GM19455 (cell line): ENCODE data around the gene HEATR1.

Experiments used
- ATAC-seq: cut with Tn5 transposase; IDR thresholded peaks from one replicate; pipeline ENCODE4 v1.9.1; 2021; ENCODE audit not compliant: unreplicated experiment

Gene HEATR1

DNA sequence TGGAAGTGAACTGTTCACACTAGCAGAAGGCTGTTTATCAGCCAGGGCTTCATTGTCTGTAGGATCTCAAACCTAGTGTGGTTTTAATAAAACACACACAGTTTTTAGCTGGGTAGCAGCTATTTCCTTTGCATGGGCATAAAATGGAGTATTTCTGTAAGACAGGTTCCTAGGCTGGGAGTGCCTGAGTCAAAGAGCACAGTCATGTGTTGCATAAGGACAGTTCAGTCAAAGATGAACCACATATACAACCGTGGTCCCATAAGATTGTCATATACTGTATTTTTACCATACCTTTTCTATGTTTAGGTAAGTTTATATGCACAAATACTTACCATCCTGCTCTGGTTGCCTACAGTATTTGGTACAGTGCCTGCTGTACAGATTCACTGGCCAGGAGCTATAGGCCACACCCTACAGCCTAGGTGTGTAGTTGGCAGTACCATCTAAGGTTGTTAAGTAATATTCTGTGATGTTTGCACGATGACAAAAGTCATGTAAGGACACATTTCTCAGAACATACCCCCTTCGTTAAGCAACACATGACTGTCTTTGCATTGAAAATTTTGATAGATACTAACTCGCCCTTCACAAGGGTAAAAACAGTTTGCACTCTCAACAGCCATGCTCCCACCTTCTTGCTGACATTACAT, 63.4 kb downstream of the HEATR1 start:
- ATAC-seq = no peak

DNA sequence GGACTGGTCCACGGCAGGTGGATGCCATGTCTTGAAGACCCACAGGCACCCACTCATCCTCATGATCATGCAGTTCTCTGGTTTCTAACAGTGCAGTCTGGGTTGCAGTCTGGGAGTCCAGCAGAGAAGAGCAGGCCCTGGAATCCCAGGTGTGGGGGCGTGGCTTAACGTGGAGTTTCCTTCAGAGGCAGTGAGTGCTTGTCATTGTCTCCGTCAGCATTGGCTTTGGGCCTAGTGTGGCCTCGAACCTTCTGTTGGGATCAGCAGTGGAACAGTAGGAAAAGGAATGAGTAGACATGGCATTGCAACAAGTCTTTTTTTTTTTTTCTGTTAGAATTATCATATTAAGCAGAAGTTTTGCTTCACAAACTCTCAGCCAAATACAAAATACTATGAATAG, 67.8 kb downstream of the HEATR1 start:
- ATAC-seq = no peak

DNA sequence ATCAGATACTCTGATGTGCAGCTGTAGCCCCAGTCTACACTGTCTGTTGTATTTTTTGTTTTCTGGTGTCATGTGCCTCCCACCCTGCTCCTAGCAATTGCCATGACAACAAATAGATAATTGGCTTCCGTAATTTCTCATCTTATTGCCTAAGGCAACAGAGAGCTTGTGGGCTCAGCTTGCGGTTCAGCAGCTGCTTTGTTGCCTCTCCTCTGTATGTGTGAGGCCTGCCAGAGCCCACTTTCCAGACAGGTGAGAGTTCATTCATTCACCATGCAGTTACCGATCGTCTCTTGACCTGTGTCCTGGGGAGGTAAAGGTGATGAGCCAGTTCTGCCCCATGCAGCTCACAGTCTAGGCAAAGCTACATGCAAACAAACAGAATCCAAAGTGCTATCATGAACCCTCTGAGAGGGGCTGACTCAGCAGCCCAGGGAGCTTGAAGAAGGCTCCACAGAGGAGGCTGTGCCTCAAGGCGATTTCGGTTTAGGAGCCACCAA, 68.6 kb downstream of the HEATR1 start:
- no peak for ATAC-seq

GRCh38 chr1:236535190-236535589, 69.1 kb downstream of the HEATR1 start:
- ATAC-seq = no peak

DNA sequence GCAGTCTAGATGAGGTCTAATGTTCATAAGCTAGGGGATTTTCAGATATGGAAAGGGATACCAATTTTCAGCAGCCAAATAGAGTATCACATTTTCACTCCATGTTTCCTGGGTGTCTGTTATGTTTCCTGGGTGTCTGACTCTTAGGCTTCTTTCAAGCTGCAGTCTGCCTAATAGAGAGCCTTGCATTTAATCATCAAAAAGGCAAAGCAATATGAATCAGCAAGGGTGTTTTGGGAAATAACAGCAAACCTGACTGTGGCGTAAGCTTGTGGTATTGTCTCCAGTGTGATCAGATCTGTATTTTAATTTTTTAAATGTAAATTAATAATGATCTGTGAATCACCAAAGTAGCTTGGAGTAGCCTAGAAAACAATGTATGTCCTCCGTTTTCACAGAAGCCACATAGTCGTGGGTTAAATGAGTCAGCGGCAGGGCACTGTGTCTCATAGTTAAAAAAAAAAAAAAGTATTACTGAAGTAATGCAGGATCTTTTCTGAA, 70.1 kb downstream of the HEATR1 start:
- no peak for ATAC-seq

- ATAC-seq = no peak
Observed at GRCh38 chr1:236532850-236533249, 71.5 kb downstream of the HEATR1 start.

DNA sequence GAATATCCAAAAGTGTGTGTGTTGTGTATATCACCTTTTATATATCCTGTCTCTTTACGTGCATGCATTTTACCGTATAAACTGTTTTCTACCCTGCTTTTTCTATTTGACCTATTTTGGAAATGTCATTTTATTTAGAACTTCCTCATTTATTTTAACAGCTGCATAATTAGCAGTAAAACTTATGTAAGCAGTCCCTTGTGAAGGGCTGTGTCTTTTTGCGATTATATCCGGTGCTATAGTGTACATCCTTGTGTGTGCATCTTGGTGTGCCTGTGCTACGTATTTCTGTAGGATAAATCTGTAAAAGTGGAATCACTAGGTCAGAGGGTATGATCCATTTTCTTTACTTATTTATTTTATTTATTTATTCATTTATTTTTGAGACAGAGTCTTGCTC, 73.4 kb downstream of the HEATR1 start:
- ATAC-seq = no peak

- no peak for ATAC-seq
Observed at GRCh38 chr1:236530286-236530685, 74.0 kb downstream of the HEATR1 start.

GRCh38 chr1:236526079-236526478, 78.2 kb downstream of the HEATR1 start:
- ATAC-seq = no peak

DNA sequence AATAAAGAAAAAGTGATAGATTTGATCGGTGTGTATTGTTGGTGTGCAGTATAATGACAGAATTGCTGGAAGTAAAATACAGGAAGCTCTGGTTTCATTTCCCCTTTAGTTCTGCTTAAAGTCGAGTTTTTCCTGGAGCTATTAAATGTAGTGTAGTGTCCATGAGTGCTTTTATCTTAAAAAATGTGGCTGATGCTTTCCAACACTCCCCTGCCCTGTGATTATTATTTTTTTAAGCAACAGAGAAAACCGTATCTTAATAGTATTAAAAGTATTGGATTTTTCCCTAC, 79.5 kb downstream of the HEATR1 start:
- ATAC-seq = peak; percentile 1

DNA sequence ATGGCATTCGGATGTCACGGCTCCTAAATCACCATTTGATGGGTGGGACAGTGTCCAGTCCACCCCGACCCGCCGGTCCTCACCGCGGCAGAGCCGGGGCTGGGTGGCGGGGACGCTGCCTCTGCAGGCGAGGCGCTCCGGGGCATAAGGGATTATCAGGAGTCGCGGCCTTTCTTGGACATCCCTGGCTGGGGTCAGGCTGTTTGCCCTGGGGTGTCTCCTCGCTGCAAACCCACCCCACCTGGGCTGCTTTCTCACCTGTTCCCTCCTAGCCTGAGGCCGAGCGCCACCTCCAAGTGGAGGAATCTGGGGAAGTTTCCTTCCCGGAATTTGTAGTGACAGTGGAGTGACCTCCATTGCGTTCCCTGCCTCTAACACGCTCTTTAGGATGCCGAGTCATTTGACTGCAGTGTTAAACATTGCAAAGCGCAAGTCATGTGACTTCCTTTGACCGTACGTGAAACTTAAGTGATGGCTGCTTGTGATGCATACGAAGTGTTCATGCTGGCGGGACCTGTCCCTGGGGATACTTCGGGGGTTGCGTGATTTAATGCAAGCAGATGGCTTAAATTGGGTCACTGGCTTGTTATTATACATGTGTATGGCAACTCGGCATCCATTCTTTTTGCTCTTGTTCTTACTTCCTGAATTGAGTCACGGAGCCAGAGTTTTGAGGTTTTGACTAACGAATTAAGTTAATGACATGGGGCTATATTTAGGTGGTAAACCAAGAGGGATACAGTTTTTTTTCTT, 80.0 kb downstream of the HEATR1 start:
- peak; percentile 91 for ATAC-seq

- peak; percentile 69 for ATAC-seq
Observed at GRCh38 chr1:236523704-236524141, 80.6 kb downstream of the HEATR1 start, which contains the start of gene LGALS8. Gene LGALS8 (plus strand): TSS chr1:236523982. CDS start chr1:236526071, 2,089 bp downstream.

DNA sequence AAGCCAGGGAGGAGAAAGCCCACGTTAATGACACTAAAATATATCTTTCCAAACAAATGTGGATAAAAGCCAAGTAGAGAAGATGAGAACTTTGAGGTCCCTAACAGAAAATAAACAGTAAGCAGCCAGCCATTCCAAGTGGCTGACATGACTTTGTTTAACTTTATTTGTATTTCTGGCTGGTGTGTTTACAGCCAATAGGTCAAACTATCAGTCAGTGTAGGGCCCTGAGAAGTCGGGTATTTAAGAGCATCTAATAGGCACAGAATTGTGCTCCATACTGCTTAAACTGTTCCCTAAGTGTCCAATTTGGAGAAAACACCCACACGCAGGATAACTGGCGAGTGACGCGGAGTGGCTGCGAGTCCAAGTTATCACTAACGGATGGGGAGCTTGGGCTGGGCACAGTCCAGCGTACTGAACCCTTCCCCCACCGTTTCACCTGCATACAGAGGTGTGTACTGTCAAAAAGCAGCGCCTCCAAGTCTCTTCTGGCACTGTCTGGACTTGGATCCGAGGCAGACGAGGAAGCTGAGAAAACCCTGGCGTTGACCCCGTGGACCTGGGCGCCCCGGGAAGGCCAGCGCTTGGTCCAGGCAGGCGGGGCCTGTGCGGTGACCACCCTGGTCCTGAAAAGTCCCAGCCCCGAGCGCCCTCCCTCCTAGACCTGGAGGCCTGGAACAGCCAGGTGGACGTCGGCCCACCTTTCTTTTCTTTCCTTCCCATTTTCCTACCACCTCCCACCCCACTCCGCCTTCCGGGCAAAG, 81.2 kb downstream of the HEATR1 start:
- ATAC-seq = no peak

DNA sequence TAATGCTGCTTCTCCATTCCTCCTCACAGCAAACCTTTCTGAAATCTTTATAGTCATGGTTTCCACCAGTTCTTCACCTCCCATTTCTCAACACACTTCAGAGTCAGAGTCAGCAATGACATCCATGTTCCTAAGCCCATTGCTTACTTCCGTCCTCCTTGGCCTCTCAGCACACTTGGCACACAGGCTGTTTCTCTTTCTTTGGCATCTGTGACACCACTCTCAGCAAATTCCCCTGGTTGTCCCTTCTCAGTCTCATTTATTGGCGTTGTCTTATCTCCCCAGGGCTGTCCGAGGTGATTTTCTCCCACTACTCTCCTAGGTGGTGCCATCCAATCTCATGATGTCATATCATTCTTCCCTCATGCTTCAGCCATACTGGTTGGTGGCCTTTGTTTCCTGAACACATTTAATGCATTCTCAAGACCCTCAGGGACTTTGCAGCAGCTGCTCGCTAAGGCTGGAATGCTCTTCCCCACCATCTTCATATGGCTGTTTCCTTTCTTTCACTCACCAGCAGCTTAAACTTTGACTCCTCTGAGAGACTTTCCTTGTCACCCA, 83.8 kb downstream of the HEATR1 start:
- no peak for ATAC-seq

GRCh38 chr1:236518322-236518721, 86.0 kb downstream of the HEATR1 start:
- ATAC-seq = no peak

DNA sequence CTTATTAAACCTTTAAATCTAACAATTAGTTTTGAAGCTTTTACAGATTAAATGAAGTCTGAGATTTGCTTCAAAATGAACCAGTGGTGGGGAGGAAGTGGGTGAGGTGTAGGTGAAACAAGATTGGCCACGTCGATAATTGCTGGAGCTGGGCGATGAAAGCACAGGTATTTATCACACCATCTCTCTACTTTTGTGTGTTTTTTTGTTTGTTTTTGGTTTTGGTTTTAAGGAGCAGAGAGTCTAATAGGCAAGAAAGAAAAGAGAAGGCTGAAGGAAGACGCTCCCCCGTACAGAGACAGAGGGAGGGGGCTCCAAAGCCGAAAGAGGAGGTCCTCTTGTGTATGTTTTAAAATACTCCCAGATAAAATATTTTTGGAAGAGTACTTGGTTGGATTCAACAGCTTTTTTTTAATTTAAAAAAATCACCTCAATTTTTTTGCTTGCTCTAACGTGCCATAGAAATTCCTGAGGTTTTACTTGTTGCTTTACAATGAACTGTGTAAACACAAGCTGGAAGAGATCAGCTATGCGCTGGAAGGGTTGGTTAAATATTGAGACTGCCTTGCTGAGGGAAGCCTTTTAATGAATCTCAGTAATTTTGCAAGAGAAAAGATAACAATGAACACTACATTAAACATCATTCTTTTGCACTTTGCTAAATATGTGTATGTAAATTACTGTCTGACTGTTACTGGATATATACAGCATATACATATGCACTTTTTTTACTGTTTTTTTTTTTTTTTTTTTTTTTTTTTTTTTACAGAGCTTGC, 87.2 kb downstream of the HEATR1 start:
- no peak for ATAC-seq

DNA sequence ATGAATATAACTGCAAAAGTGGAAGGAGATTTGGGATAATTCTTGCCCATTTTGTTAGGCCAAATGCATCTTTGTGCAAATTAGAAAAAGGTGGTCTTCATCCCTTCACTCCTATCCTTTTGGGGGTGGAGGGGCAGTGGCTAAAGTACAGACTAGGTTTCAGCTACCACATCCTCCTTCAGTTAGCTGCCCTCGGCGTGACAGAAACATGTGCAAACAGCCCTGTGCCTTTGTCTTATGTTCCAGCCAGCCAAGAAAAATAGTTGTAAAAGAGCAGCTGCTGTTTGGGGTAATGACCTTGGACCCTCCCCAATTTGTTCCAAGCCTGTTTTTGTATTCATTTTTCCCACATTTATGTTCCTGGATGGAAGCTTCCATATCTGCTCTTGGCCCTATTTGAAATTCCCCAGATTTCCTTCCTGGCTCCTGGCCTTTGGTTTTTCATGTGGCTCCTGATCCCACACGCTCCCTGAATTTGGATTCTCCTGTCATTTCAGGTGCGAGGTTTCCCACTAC, 88.8 kb downstream of the HEATR1 start:
- ATAC-seq = no peak

DNA sequence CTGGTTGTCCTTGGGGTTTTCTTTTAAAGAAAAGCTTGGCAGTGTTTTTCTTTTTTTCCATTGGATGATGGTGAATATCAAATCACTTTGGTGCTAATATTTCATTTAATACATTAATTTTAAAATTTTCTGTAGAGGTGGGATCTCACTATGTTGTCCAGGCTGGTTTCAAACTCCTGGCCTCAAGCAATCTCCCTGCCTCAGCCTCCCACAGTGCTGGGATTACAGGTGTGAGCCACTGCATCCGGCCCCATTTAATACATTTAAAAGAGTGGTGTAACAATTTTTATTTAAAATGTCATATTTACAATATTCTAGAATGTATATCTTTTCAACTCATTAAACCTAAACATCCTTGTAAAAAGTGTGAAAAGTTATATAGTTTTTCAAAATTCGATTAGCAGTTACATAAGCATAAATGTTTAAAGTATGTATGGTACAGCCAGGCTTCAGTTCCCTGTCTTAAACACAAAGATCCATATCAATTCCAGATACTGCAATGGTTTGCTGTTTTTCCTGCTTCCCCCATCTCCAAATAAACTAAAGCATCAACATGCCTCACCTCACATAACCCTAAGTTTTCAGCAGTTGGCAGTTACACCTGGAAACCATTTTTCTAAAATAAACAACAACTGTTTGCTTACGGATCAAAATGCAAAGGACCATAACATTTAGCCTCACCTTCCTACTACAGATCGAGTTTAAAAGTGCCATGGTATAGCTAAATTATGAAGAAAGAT, 89.4 kb downstream of the HEATR1 start:
- no peak for ATAC-seq

GRCh38 chr1:236511735-236512418, 92.4 kb downstream of the HEATR1 start:
- no peak for ATAC-seq
